Natural killer cell (primary cell): ENCODE results near the gene GIMAP1. TPM values are rescaled to one million over a fixed set of nuclear protein-coding genes. Genes with fewer than 3 reads are reported as not detected.

Source experiments
- ATAC-seq, 3 donors: fragments of 150-1000 bp in 2 of 3; fragments of 200-7000 bp in 1 of 3; cut with Tn5 transposase; 1 replicate in 1 of 3; 2 replicates in 2 of 3; pipeline ENCODE4 v1.10.0; 2021; ENCODE audit warnings: mild to moderate bottlenecking in 2 of 3, moderate library complexity in 2 of 3
- DNase-seq, 2 donors: peaks; one replicate each; pipeline versions ENCODE4 v3.0.0 to v3.0.0-alpha.2; 2013 to 2021; ENCODE audit warnings: mixed read lengths in 1 of 2
- H3K27ac ChIP-seq: one replicate; pipeline ENCODE4 v1.5.1; 2013; ENCODE audit warnings: mild to moderate bottlenecking, low read length
- H3K27me3 ChIP-seq: one replicate; pipeline ENCODE4 v1.6.1; 2013; ENCODE audit warnings: low read length; ENCODE audit not compliant: control insufficient read depth, insufficient read depth
- H3K36me3 ChIP-seq: one replicate; pipeline ENCODE4 v1.6.1; 2013; ENCODE audit warnings: low read length; ENCODE audit not compliant: control insufficient read depth, insufficient read depth
- H3K4me1 ChIP-seq: one replicate; pipeline ENCODE4 v1.6.1; 2013; ENCODE audit warnings: low read length; ENCODE audit not compliant: control insufficient read depth, insufficient read depth
- H3K4me3 ChIP-seq: one replicate; pipeline ENCODE4 v1.5.1; 2013; ENCODE audit warnings: low read length
- H3K9me3 ChIP-seq: one replicate; pipeline ENCODE4 v1.6.1; 2013; ENCODE audit warnings: low read length; ENCODE audit not compliant: control insufficient read depth, insufficient read depth
- H3K27ac Mint-ChIP-seq, 2 donors: one replicate each; pipeline ENCODE4 v1.8.0; 2022; ENCODE audit warnings: mild to moderate bottlenecking in 2 of 2, mixed read lengths in 2 of 2, moderate library complexity in 1 of 2
- H3K27me3 Mint-ChIP-seq, 2 donors: one replicate each; pipeline ENCODE4 v1.8.0; 2022; ENCODE audit warnings: low read depth in 2 of 2, mixed read lengths in 2 of 2
- H3K36me3 Mint-ChIP-seq: one replicate; pipeline ENCODE4 v1.8.0; 2022; ENCODE audit warnings: mixed read lengths
- H3K4me1 Mint-ChIP-seq, 2 donors: one replicate each; pipeline ENCODE4 v1.8.0; 2022; ENCODE audit warnings: mixed read lengths in 2 of 2
- H3K4me3 Mint-ChIP-seq: one replicate; pipeline ENCODE4 v1.8.0; 2022; ENCODE audit warnings: mild to moderate bottlenecking, moderate library complexity, mixed read lengths
- H3K9me3 Mint-ChIP-seq, 2 donors: one replicate each; pipeline ENCODE4 v1.8.0; 2022; ENCODE audit warnings: mixed read lengths in 2 of 2
- WGBS: methylation state at CpG from one replicate; pipeline ENCODE4 v1.1.7; 2013; ENCODE audit warnings: missing lambda C conversion rate; ENCODE audit not compliant: insufficient coverage; 5-methylcytosine and 5-hydroxymethylcytosine counted together
- intact Hi-C: fragments of 100-400 bp; cut with micrococcal nuclease; formaldehyde crosslinking; loops from one replicate; pipeline ENCODE4 v1.14.2; 2022
- total RNA-seq, 4 donors: library from RNA; stranded (reverse); fragments of 120-200 nt in 1 of 4; gene quantifications; one replicate each; pipeline versions ENCODE4 v1.2.3 to v1.2.4, GENCODE V29; 2013 to 2022
- TF ChIP-seq, protein P1 (sequence below): fragments of 200-600 bp; IDR thresholded peaks from one replicate; pipeline ENCODE4 v1.8.0; 2022; ENCODE audit warnings: antibody characterized with exemption

Gene GIMAP1
- total RNA-seq, 3 donors from 2014 or later (not counting 1 experiment from before 2014, with no cell fraction given): 11.1 to 23.9 (median 13.3) TPM

DNA sequence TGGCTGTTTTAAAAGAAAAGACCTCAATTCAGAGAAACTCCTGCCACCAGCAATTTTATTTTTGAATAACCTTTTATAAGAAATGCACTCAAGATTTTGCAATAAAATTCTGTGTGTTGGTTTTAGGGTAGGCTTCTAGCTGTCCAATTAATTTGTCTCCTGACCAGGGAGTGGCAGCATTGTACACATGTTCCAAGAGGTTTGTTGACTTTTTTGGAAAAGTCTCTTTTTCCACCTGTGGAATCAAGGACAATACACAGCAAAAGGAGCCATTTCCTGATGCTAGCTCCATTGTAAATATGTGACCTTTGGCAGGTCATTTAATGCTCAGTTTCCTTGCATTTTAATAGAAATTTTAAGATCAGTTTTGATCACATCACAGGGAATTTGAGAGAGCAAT is 22.6 kb downstream of the GIMAP1 start:
- Histone ChIP-seq H3K36me3 (peaks cover 41% of the 10 kb centered on the region), H3K9me3 (no peaks in the 10 kb centered on the region), H3K4me1 (peaks cover 41% of the 10 kb centered on the region), H3K27me3 (no peaks in the 10 kb centered on the region), H3K27ac (peak overlapping the region; percentile 64), H3K4me3 (peak overlapping the region; percentile 84)
- TF ChIP-seq, protein P1, sequence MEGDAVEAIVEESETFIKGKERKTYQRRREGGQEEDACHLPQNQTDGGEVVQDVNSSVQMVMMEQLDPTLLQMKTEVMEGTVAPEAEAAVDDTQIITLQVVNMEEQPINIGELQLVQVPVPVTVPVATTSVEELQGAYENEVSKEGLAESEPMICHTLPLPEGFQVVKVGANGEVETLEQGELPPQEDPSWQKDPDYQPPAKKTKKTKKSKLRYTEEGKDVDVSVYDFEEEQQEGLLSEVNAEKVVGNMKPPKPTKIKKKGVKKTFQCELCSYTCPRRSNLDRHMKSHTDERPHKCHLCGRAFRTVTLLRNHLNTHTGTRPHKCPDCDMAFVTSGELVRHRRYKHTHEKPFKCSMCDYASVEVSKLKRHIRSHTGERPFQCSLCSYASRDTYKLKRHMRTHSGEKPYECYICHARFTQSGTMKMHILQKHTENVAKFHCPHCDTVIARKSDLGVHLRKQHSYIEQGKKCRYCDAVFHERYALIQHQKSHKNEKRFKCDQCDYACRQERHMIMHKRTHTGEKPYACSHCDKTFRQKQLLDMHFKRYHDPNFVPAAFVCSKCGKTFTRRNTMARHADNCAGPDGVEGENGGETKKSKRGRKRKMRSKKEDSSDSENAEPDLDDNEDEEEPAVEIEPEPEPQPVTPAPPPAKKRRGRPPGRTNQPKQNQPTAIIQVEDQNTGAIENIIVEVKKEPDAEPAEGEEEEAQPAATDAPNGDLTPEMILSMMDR: peak; percentile 11
- DNase-seq (peak in 1 of 2 donors; percentile 43), ATAC-seq (no peak)
- H3K4me3 Mint-ChIP-seq: peak overlapping the region; percentile 91
- H3K27me3 Mint-ChIP-seq: no peaks in the 10 kb centered on the region
- H3K9me3 Mint-ChIP-seq: no peaks in the 10 kb centered on the region
- H3K4me1 Mint-ChIP-seq: peaks cover 66 to 77% of the 10 kb centered on the region in 2 donors
- peaks cover 46% of the 10 kb centered on the region for H3K36me3 Mint-ChIP-seq
- intact Hi-C loops: loop anchor here (2.0 to 5.0 kb wide), 5 partner anchors 18 to 287 kb away; partner anchors contain the start of genes GIMAP2, GIMAP4 and GIMAP8
- H3K27ac Mint-ChIP-seq: peak overlapping the region; percentile 86 to 91

DNA sequence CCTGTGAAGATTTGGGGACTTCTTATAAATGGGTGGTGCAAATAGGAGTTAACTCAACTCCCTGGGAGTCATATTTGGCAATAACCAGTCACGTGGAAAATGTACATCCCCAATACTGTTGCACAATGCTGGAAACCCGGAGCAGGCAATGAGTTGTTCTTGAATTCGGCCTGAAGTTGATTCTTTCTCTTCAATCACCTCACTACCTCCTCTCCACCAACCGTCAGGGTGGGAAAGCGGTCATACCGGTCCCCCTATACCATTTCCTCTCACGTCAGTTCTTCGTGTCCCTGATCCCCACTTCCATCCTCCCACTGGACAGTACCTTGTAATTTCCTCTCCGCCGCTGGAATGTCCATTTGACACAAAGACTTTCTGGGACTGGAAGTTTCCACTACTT is 23.6 kb downstream of the GIMAP1 start:
- H3K27ac ChIP-seq: peak overlapping the region; percentile 64
- TF ChIP-seq, protein P1: no peak
- DNase-seq (peak in 1 of 2 donors; percentile 50), ATAC-seq (no peak)
- peaks cover 49% of the 10 kb centered on the region for H3K36me3 ChIP-seq
- peak overlapping the region; percentile 86 to 91 for H3K27ac Mint-ChIP-seq
- WGBS: 74% methylated on average over 10 of the region's 10 CpGs
- intact Hi-C loops: no loop called here
- H3K27me3 ChIP-seq: no peaks in the 10 kb centered on the region
- peaks cover 47% of the 10 kb centered on the region for H3K36me3 Mint-ChIP-seq
- H3K9me3 Mint-ChIP-seq: no peaks in the 10 kb centered on the region
- H3K4me3 ChIP-seq: peak overlapping the region; percentile 84
- H3K27me3 Mint-ChIP-seq: no peaks in the 10 kb centered on the region
- H3K4me3 Mint-ChIP-seq: peak overlapping the region; percentile 91
- no peaks in the 10 kb centered on the region for H3K9me3 ChIP-seq
- H3K4me1 Mint-ChIP-seq: peaks cover 73 to 83% of the 10 kb centered on the region in 2 donors
- H3K4me1 ChIP-seq: peaks cover 51% of the 10 kb centered on the region

GRCh38 chr7:150742286-150742968 is 26.0 kb downstream of the GIMAP1 start:
- no peaks in the 10 kb centered on the region for H3K9me3 Mint-ChIP-seq
- intact Hi-C loops: no loop called here

More at GRCh38 chr7:150742286-150742968, 26.0 kb downstream of the GIMAP1 start:
- peaks cover 62% of the 10 kb centered on the region for H3K4me1 ChIP-seq
- H3K27me3 ChIP-seq: no peaks in the 10 kb centered on the region
- Mint-ChIP-seq H3K36me3 (peaks cover 55% of the 10 kb centered on the region), H3K27ac (peak overlapping the region; percentile 86 to 91), H3K4me3 (peak overlapping the region; percentile 91), H3K4me1 (peaks cover 85 to 93% of the 10 kb centered on the region in 2 donors), H3K27me3 (no peaks in the 10 kb centered on the region)
- peaks cover 54% of the 10 kb centered on the region for H3K36me3 ChIP-seq
- no peaks in the 10 kb centered on the region for H3K9me3 ChIP-seq
- H3K4me3 ChIP-seq: peak overlapping the region; percentile 6
- TF ChIP-seq, protein P1: no peak
- no peak for ATAC-seq
- DNase-seq: peak in 1 of 2 donors; percentile 40
- WGBS: 72% methylated on average over 14 of the region's 14 CpGs
- peak overlapping the region; percentile 31 for H3K27ac ChIP-seq
